ENCODE results near the gene TCEANC2.

The TCEANC2 gene

GRCh38 chr1:54111624-54112023, 58.2 kb downstream of the TCEANC2 start:
- TF ChIP-seq GATA2 (IDR thresholded peaks at IDR 0.05; ENCODE audit: low read depth, low read length) (no peak), GATA3 (IDR thresholded peaks at IDR 0.05; ENCODE audit: low read depth, low read length) (no peak)

- TF ChIP-seq GATA3 (IDR thresholded peaks at IDR 0.05; ENCODE audit: low read depth, low read length), result no peak
- no peak for TF ChIP-seq GATA2 (IDR thresholded peaks at IDR 0.05; ENCODE audit: low read depth, low read length)
Observed at GRCh38 chr1:54112027-54112426, 58.6 kb downstream of the TCEANC2 start.

GRCh38 chr1:54112705-54113368, 59.4 kb downstream of the TCEANC2 start:
- TF ChIP-seq GATA2 (IDR thresholded peaks at IDR 0.05; ENCODE audit: low read depth, low read length) (no peak), GATA3 (IDR thresholded peaks at IDR 0.05; ENCODE audit: low read depth, low read length) (no peak)

- no peak for TF ChIP-seq GATA2 (IDR thresholded peaks at IDR 0.05; ENCODE audit: low read depth, low read length)
- no peak for TF ChIP-seq GATA3 (IDR thresholded peaks at IDR 0.05; ENCODE audit: low read depth, low read length)
Observed at GRCh38 chr1:54114001-54114400, 60.6 kb downstream of the TCEANC2 start.

- no peak for TF ChIP-seq GATA3 (IDR thresholded peaks at IDR 0.05; ENCODE audit: low read depth, low read length)
- TF ChIP-seq GATA2 (IDR thresholded peaks at IDR 0.05; ENCODE audit: low read depth, low read length), result no peak
Observed at GRCh38 chr1:54114955-54115354, 61.5 kb downstream of the TCEANC2 start.

GRCh38 chr1:54115520-54115919, 62.1 kb downstream of the TCEANC2 start:
- no peak for TF ChIP-seq GATA2 (IDR thresholded peaks at IDR 0.05; ENCODE audit: low read depth, low read length)
- no peak for TF ChIP-seq GATA3 (IDR thresholded peaks at IDR 0.05; ENCODE audit: low read depth, low read length)

GRCh38 chr1:54117815-54118563, 64.6 kb downstream of the TCEANC2 start:
- TF ChIP-seq GATA2 (IDR thresholded peaks at IDR 0.05; ENCODE audit: low read depth, low read length) (no peak), GATA3 (IDR thresholded peaks at IDR 0.05; ENCODE audit: low read depth, low read length) (no peak)

- TF ChIP-seq GATA2 (IDR thresholded peaks at IDR 0.05; ENCODE audit: low read depth, low read length) (no peak), GATA3 (IDR thresholded peaks at IDR 0.05; ENCODE audit: low read depth, low read length) (no peak)
Observed at GRCh38 chr1:54118704-54119103, 65.3 kb downstream of the TCEANC2 start.

GRCh38 chr1:54120018-54120697, 66.8 kb downstream of the TCEANC2 start:
- TF ChIP-seq GATA3 (IDR thresholded peaks at IDR 0.05; ENCODE audit: low read depth, low read length) (no peak), GATA2 (IDR thresholded peaks at IDR 0.05; ENCODE audit: low read depth, low read length) (no peak)

- TF ChIP-seq GATA2 (IDR thresholded peaks at IDR 0.05; ENCODE audit: low read depth, low read length) (no peak), GATA3 (IDR thresholded peaks at IDR 0.05; ENCODE audit: low read depth, low read length) (no peak)
Observed at GRCh38 chr1:54120698-54121481, 67.5 kb downstream of the TCEANC2 start.

GRCh38 chr1:54121482-54122134, 68.2 kb downstream of the TCEANC2 start:
- no peak for TF ChIP-seq GATA3 (IDR thresholded peaks at IDR 0.05; ENCODE audit: low read depth, low read length)
- no peak for TF ChIP-seq GATA2 (IDR thresholded peaks at IDR 0.05; ENCODE audit: low read depth, low read length)

GRCh38 chr1:54122135-54122751, 68.8 kb downstream of the TCEANC2 start:
- TF ChIP-seq GATA3 (IDR thresholded peaks at IDR 0.05; ENCODE audit: low read depth, low read length), result no peak
- no peak for TF ChIP-seq GATA2 (IDR thresholded peaks at IDR 0.05; ENCODE audit: low read depth, low read length)

- TF ChIP-seq GATA2 (IDR thresholded peaks at IDR 0.05; ENCODE audit: low read depth, low read length) (no peak), GATA3 (IDR thresholded peaks at IDR 0.05; ENCODE audit: low read depth, low read length) (no peak)
Observed at GRCh38 chr1:54122992-54123391, 69.6 kb downstream of the TCEANC2 start.

All from SH-SY5Y (cell line).